HL-60 (cell line): ENCODE results near the gene TRMT61A.

Experiments
- GABPA ChIP-seq: IDR thresholded peaks from 2 replicates; pipeline ENCODE4 v1.6.1; 2012; ENCODE audit warnings: low read depth
- POLR2AphosphoS5 ChIP-seq: IDR thresholded peaks from 2 replicates; pipeline ENCODE4 v1.6.1; 2012; ENCODE audit warnings: low read depth
- SPI1 ChIP-seq: IDR thresholded peaks from 2 replicates; pipeline ENCODE4 v1.6.1; 2012; ENCODE audit warnings: low read depth, mild to moderate bottlenecking, borderline replicate concordance
- TF ChIP-seq, protein P1 (sequence below): IDR thresholded peaks from one replicate; pipeline ENCODE4 v1.5.1; 2011; ENCODE audit warnings: low read length, control low read depth, inconsistent platforms; ENCODE audit not compliant: insufficient read depth
- TF ChIP-seq, protein P2 (sequence below): IDR thresholded peaks from 2 replicates; pipeline ENCODE4 v1.6.1; 2012; ENCODE audit warnings: low read depth; ENCODE audit not compliant: insufficient replicate concordance

DNA sequence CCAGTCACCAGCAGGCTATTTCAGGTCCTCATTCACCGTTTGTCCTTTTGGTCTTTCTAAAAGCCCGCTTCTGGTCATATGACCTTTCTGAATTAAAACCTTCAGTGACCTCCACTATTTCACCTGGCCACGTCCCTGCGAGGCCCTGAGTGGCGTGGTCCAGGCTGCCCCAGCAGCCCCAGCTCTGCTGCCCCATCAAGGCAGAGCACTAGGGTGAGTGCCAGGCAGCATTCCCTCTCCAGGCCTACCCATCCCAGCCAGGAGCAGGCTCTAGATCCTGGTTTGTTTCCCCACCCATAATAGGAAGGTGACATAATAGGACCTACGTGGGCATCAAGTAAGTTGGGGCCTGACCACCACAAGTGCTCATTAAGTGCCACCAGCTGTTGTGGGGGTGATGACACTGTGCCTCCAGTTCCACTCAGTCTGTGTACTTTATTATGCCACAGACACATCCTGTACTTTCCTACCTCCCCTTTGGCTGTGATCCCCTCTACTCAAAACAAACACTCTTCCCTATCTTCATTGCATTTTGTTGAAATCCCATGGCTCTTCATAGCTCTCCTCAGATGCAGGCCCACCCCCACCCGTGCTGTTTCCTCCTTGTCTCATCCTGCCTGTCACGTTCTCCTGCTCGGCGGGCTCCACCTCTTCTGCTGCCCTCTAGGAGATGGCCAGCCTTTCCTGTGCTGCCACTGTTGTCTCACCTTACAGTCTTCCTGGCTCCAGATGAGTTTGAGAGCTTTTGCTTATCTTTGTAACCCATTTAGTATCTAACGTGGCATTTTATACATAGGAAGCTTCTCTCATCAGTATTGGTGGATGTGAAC is 27.7 kb upstream of the TRMT61A start:
- TF ChIP-seq, protein P1, sequence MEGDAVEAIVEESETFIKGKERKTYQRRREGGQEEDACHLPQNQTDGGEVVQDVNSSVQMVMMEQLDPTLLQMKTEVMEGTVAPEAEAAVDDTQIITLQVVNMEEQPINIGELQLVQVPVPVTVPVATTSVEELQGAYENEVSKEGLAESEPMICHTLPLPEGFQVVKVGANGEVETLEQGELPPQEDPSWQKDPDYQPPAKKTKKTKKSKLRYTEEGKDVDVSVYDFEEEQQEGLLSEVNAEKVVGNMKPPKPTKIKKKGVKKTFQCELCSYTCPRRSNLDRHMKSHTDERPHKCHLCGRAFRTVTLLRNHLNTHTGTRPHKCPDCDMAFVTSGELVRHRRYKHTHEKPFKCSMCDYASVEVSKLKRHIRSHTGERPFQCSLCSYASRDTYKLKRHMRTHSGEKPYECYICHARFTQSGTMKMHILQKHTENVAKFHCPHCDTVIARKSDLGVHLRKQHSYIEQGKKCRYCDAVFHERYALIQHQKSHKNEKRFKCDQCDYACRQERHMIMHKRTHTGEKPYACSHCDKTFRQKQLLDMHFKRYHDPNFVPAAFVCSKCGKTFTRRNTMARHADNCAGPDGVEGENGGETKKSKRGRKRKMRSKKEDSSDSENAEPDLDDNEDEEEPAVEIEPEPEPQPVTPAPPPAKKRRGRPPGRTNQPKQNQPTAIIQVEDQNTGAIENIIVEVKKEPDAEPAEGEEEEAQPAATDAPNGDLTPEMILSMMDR, result no peak
- TF ChIP-seq, protein P2, sequence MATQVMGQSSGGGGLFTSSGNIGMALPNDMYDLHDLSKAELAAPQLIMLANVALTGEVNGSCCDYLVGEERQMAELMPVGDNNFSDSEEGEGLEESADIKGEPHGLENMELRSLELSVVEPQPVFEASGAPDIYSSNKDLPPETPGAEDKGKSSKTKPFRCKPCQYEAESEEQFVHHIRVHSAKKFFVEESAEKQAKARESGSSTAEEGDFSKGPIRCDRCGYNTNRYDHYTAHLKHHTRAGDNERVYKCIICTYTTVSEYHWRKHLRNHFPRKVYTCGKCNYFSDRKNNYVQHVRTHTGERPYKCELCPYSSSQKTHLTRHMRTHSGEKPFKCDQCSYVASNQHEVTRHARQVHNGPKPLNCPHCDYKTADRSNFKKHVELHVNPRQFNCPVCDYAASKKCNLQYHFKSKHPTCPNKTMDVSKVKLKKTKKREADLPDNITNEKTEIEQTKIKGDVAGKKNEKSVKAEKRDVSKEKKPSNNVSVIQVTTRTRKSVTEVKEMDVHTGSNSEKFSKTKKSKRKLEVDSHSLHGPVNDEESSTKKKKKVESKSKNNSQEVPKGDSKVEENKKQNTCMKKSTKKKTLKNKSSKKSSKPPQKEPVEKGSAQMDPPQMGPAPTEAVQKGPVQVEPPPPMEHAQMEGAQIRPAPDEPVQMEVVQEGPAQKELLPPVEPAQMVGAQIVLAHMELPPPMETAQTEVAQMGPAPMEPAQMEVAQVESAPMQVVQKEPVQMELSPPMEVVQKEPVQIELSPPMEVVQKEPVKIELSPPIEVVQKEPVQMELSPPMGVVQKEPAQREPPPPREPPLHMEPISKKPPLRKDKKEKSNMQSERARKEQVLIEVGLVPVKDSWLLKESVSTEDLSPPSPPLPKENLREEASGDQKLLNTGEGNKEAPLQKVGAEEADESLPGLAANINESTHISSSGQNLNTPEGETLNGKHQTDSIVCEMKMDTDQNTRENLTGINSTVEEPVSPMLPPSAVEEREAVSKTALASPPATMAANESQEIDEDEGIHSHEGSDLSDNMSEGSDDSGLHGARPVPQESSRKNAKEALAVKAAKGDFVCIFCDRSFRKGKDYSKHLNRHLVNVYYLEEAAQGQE, result no peak
- TF ChIP-seq POLR2AphosphoS5 (no peak), GABPA (no peak), SPI1 (no peak)
